GM12878 (cell line): ENCODE measurements around the gene GEMIN7. TPM values are rescaled to one million over a fixed set of nuclear protein-coding genes. Genes with fewer than 3 reads are reported as not detected.

ENCODE experiments used
- ATAC-seq: fragments of 200-7000 bp; cut with Tn5 transposase; 3 replicates; pipeline ENCODE4 v1.9.1; 2020; ENCODE audit warnings: mild to moderate bottlenecking, moderate library complexity
- BruUV-seq: library from RNA; stranded (reverse); fragments of 400-500 nt; replicated peaks from 2 replicates; lab custom pipeline; 2021; lab: Mats Ljungman, UMichigan
- CTCF ChIA-PET: fragments of 300-600 bp; sonication (Branson Sonifier 250); formaldehyde crosslinking; extraction: SDS; loops from one replicate; lab custom pipeline; 2021; ENCODE audit warnings: inconsistent platforms; lab: Yijun Ruan, JAX
- POLR2A ChIA-PET: fragments of 350-600 bp; formaldehyde crosslinking; extraction: SDS; loops from one replicate; lab custom pipeline; 2021; ENCODE audit warnings: inconsistent platforms; lab: Charles Lee
- RAD21 ChIA-PET: fragments of 300-600 bp; sonication (Branson Sonifier 250); formaldehyde crosslinking; loops from one replicate; lab custom pipeline; 2023; ENCODE audit warnings: antibody characterized with exemption; ENCODE audit not compliant: unreplicated experiment; lab: Charles Lee
- SMC1A ChIA-PET: fragments of 300-600 bp; sonication (Branson Sonifier 250); formaldehyde crosslinking; loops from one replicate; lab custom pipeline; 2023; ENCODE audit not compliant: unreplicated experiment, uncharacterized antibody; lab: Charles Lee
- DNase-seq: peaks from one replicate; pipeline ENCODE4 v3.0.0-alpha.2; 2011; ENCODE audit warnings: low read depth, low spot score
- FAIRE-seq: peaks from 3 replicates; lab custom pipeline; 2011; peaks lifted over from hg19 to GRCh38; lab: Jason Lieb, UNC
- H2AFZ ChIP-seq: 2 replicates; pipeline ENCODE4 v1.6.0; 2011; ENCODE audit warnings: low read depth, low read length, control low read depth; ENCODE audit not compliant: control insufficient read depth
- H3K27ac ChIP-seq: 2 replicates; pipeline ENCODE4 v1.5.1; 2011; ENCODE audit warnings: control low read depth; ENCODE audit not compliant: control insufficient read depth, insufficient read depth
- H3K27me3 ChIP-seq, 2 experiments: replicated peaks in 1 of 2; 2 replicates each; pipeline versions ENCODE4 v1.6.0 to v1.6.1; 2011; ENCODE audit warnings: low read length in 1 of 2; ENCODE audit not compliant: control insufficient read depth in 2 of 2, insufficient read depth in 2 of 2
- H3K36me3 ChIP-seq, 2 experiments: 2 replicates each; pipeline ENCODE4 v1.5.1; 2011; ENCODE audit warnings: low read length in 1 of 2; ENCODE audit not compliant: control insufficient read depth in 2 of 2, insufficient read depth in 2 of 2
- H3K4me1 ChIP-seq: 2 replicates; pipeline ENCODE4 v1.6.1; 2011; ENCODE audit warnings: mild to moderate bottlenecking, low read length, moderate library complexity, mixed read lengths; ENCODE audit not compliant: control insufficient read depth, insufficient read depth
- H3K4me2 ChIP-seq: 2 replicates; pipeline ENCODE4 v1.6.0; 2011; ENCODE audit warnings: control low read depth; ENCODE audit not compliant: control insufficient read depth, insufficient read depth
- H3K4me3 ChIP-seq: fragments of 200-600 bp; sonication (generic); 2 replicates; pipeline ENCODE4 v1.5.1; 2016
- H3K79me2 ChIP-seq: 2 replicates; pipeline ENCODE4 v1.6.0; 2011; ENCODE audit warnings: low read length; ENCODE audit not compliant: control insufficient read depth, insufficient read depth
- H3K9ac ChIP-seq: 2 replicates; pipeline ENCODE4 v1.8.0; 2011; ENCODE audit warnings: low read length, control low read depth, mixed read lengths; ENCODE audit not compliant: control insufficient read depth, insufficient read depth
- H3K9me3 ChIP-seq: replicated peaks from 3 replicates; pipeline ENCODE4 v1.5.1; 2011; ENCODE audit warnings: mild to moderate bottlenecking, low read length; ENCODE audit not compliant: control insufficient read depth, insufficient read depth
- H4K20me1 ChIP-seq: 2 replicates; pipeline ENCODE4 v1.6.0; 2011; ENCODE audit not compliant: control insufficient read depth, insufficient read depth
- KLF5 ChIP-seq: fragments of 450-650 bp; IDR thresholded peaks from 2 replicates; pipeline ENCODE4 v1.6.1; 2014; ENCODE audit warnings: mild to moderate bottlenecking; ENCODE audit not compliant: partially characterized antibody
- NFYB ChIP-seq: IDR thresholded peaks from 2 replicates; pipeline ENCODE4 v1.6.1; 2011; ENCODE audit warnings: low read depth, mild to moderate bottlenecking, low read length, improper control_type of control experiment, moderate library complexity; ENCODE audit not compliant: insufficient read depth
- NR2C2 ChIP-seq: IDR thresholded peaks from 2 replicates; pipeline ENCODE4 v1.6.1; 2011; ENCODE audit warnings: borderline replicate concordance, low read depth; ENCODE audit not compliant: control insufficient read depth, insufficient read length
- ZNF24 ChIP-seq: fragments of 450-650 bp; IDR thresholded peaks from 2 replicates; pipeline ENCODE4 v1.6.1; 2017; ENCODE audit warnings: antibody characterized with exemption, mild to moderate bottlenecking
- WGBS: methylation state at CpG from one replicate; pipeline ENCODE4 v1.1.6; 2016; ENCODE audit warnings: low lambda C conversion rate; ENCODE audit not compliant: insufficient replicate concordance, insufficient coverage; ENCODE audit errors: missing lambda C conversion rate; 5-methylcytosine and 5-hydroxymethylcytosine counted together
- in situ Hi-C: fragments of 300-500 bp; cut with MboI; formaldehyde crosslinking; loops from 9 replicates; pipeline ENCODE4 v1.14.3; 2018; ENCODE audit warnings: mixed read lengths
- intact Hi-C: fragments of 100-400 bp; cut with micrococcal nuclease; formaldehyde crosslinking; loops from one replicate; pipeline ENCODE4 v1.14.2; 2022; ENCODE audit not compliant: unreplicated experiment
- polyA plus RNA-seq, 11 experiments: library from polyadenylated mRNA; depleted of rRNA in 4 of 11; unstranded in 6 of 11; stranded (reverse) in 5 of 11; fragments of >200 nt; fragmentation: Nextera tagmentation in 4 of 11; fragmentation: Illumina TruSeq in 1 of 11; extraction: Ambion mirVana in 4 of 11; extraction: Trizol in 1 of 11; gene quantifications; 1 replicate in 1 of 11; 2 replicates in 10 of 11; pipeline versions ENCODE4 v1.2.1 to v1.2.3, GENCODE V29; 2011 to 2016; ENCODE audit warnings: inconsistent platforms in 2 of 11, missing spikeins in 2 of 11, low read depth in 1 of 11
- total RNA-seq, 4 experiments: library from RNA; depleted of rRNA in 3 of 4; stranded (reverse); fragments of >200 nt in 3 of 4; fragmentation: Illumina TruSeq in 1 of 4; extraction: Trizol in 1 of 4; gene quantifications; 2 replicates each; pipeline versions ENCODE4 v1.2.1 to v1.2.3, GENCODE V29; 2013 to 2021
- TF ChIP-seq, protein P1 (sequence below): fragments of 450-650 bp; IDR thresholded peaks from 2 replicates; pipeline ENCODE4 v1.6.1; 2017; ENCODE audit warnings: low read depth, mild to moderate bottlenecking, moderate library complexity
- TF ChIP-seq, protein P2 (sequence below), 3 experiments: IDR thresholded peaks in 2 of 3; conservative IDR thresholded peaks in 1 of 3; 2 replicates each; pipeline ENCODE4 v1.5.1; 2011; ENCODE audit warnings: low read depth in 3 of 3, low read length in 3 of 3, mild to moderate bottlenecking in 3 of 3, control low read depth in 2 of 3, moderate library complexity in 2 of 3, inconsistent platforms in 1 of 3, mixed read lengths in 1 of 3; ENCODE audit not compliant: control insufficient read depth in 2 of 3, insufficient read depth in 1 of 3; ENCODE audit errors: extremely low read depth in 1 of 3
- TF ChIP-seq, protein P3 (sequence below): fragments of 450-650 bp; IDR thresholded peaks from 2 replicates; pipeline ENCODE4 v1.6.1; 2016; ENCODE audit warnings: mild to moderate bottlenecking
- TF ChIP-seq, protein P4 (sequence below): fragments of 450-650 bp; IDR thresholded peaks from 2 replicates; pipeline ENCODE4 v1.6.1; 2016; ENCODE audit warnings: mild to moderate bottlenecking
- TF ChIP-seq, protein P5 (sequence below): IDR thresholded peaks from 2 replicates; pipeline ENCODE4 v1.6.1; 2012; ENCODE audit warnings: mild to moderate bottlenecking, low read depth, low read length

Gene GEMIN7
- total and polyA plus RNA-seq, 10 of the 15 experiments (the other 5 are each of a cell fraction or from before 2014, with no cell fraction given) = 21.1 to 76.7 (median 44.9) TPM

DNA sequence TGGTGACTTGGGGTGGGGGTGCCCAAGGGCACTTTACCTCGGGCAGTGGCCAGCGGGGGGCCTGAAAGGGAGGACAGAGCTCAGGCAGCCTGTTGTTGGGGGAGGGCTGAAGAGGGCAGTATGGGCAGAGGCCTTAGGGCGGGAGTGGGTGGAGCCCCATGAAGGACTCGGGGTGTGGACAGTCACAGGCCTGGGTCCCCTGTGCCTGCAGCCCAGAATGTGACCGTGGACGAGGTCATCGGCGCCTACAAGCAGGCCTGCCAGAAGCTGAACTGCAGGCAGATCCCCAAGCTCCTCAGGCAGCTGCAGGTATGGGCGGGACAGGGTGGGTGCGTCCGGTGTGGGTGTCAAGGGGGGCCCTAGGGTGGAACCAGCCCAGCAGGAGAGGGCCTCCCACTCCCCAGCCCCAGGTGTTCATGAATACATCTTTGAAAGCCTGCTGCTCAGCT is 59.3 kb downstream of the GEMIN7 start (continued):
- TF ChIP-seq, protein P1, sequence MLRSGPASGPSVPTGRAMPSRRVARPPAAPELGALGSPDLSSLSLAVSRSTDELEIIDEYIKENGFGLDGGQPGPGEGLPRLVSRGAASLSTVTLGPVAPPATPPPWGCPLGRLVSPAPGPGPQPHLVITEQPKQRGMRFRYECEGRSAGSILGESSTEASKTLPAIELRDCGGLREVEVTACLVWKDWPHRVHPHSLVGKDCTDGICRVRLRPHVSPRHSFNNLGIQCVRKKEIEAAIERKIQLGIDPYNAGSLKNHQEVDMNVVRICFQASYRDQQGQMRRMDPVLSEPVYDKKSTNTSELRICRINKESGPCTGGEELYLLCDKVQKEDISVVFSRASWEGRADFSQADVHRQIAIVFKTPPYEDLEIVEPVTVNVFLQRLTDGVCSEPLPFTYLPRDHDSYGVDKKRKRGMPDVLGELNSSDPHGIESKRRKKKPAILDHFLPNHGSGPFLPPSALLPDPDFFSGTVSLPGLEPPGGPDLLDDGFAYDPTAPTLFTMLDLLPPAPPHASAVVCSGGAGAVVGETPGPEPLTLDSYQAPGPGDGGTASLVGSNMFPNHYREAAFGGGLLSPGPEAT = no peak
- TF ChIP-seq ZNF24 = no peak
- TF ChIP-seq, protein P2, sequence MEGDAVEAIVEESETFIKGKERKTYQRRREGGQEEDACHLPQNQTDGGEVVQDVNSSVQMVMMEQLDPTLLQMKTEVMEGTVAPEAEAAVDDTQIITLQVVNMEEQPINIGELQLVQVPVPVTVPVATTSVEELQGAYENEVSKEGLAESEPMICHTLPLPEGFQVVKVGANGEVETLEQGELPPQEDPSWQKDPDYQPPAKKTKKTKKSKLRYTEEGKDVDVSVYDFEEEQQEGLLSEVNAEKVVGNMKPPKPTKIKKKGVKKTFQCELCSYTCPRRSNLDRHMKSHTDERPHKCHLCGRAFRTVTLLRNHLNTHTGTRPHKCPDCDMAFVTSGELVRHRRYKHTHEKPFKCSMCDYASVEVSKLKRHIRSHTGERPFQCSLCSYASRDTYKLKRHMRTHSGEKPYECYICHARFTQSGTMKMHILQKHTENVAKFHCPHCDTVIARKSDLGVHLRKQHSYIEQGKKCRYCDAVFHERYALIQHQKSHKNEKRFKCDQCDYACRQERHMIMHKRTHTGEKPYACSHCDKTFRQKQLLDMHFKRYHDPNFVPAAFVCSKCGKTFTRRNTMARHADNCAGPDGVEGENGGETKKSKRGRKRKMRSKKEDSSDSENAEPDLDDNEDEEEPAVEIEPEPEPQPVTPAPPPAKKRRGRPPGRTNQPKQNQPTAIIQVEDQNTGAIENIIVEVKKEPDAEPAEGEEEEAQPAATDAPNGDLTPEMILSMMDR (IDR thresholded peaks at IDR 0.05 in 2 of 3, conservative IDR thresholded peaks at IDR 0.05 in 1 of 3; ENCODE audit: control insufficient read depth in 2 of 3, extremely low read depth in 1 of 3, insufficient read depth in 1 of 3, low read depth in 3 of 3, low read length in 3 of 3) = no peak
- TF ChIP-seq, protein P3, sequence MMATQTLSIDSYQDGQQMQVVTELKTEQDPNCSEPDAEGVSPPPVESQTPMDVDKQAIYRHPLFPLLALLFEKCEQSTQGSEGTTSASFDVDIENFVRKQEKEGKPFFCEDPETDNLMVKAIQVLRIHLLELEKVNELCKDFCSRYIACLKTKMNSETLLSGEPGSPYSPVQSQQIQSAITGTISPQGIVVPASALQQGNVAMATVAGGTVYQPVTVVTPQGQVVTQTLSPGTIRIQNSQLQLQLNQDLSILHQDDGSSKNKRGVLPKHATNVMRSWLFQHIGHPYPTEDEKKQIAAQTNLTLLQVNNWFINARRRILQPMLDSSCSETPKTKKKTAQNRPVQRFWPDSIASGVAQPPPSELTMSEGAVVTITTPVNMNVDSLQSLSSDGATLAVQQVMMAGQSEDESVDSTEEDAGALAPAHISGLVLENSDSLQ = no peak
- TF ChIP-seq, all 136 proteins: peak for 0

DNA sequence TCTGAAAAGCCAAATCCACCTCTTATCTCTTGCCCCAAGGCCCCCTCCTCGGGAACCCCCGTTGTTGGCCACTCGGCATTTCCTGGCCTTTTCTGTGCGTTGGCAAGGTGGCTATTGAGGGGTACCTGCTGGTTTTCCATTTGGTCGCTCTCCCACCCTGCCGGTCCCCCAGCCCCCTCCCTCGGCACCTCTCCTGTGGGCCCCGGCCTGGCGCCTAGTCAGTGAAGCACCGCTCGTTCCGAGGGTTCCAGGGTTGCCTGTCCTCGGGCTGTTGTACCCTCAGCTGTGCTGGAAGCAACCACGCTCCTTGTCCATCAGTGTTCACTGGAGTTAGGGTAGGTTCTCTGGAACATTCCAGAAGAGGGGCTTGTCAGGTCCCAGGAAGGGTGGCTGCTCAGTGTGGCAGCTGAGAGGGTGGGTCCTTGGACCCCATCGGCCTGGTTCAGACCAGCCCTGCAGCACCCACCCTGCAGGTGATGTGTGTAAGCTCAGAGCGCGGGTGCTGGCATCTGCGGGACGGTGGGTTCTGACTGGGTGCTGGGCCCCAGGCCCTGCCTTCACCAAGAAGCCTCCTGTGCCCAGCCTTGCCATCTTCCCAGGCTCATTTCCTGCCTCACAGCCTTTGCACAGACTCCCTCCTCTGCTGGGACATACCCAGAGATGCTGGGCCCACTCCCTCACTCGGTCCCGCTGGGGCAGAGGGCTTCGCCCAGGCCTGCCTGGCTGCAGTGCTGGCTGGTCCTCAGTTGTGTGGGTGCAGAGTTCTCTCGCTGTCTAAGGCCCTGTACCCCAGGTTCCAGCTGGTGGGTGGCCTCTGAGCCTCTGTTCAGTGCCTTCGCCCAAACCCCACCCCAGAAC is 60.5 kb downstream of the GEMIN7 start:
- H2AFZ ChIP-seq = no peak overlapping the region
- H3K79me2 ChIP-seq = peaks cover 26% of the 10 kb centered on the region
- H3K27ac ChIP-seq = no peak overlapping the region
- CTCF ChIA-PET = no interaction called here
- no TSS peak for BruUV-seq
- 97% methylated on average over 24 of the region's 24 CpGs for WGBS
- H3K4me1 ChIP-seq = peaks cover 40% of the 10 kb centered on the region
- no peak overlapping the region for H3K9ac ChIP-seq
- intact Hi-C loops = loop anchor here (5.0 kb wide), 2 partner anchors 62 to 198 kb away; partner anchors contain the start of genes GEMIN7 and ZNF296
- RAD21 ChIA-PET = no interaction called here
- H3K4me3 ChIP-seq = no peak overlapping the region
- no peaks in the 10 kb centered on the region for H3K9me3 ChIP-seq
- H4K20me1 ChIP-seq = no peaks in the 10 kb centered on the region
- FAIRE-seq = no peak
- H3K27me3 ChIP-seq = no peaks in the 10 kb centered on the region
- DNase-seq = no peak
- ATAC-seq = no peak
- no peak overlapping the region for H3K4me2 ChIP-seq
- SMC1A ChIA-PET = no interaction called here
- in situ Hi-C loops = no loop called here
- POLR2A ChIA-PET = no interaction called here
- peaks cover 0 to 19% of the 10 kb centered on the region in 2 experiments; a peak in 3 of 4 replicates for H3K36me3 ChIP-seq
- TF ChIP-seq NFYB (no peak), KLF5 (no peak), NR2C2 (no peak)
- TF ChIP-seq, protein P4, sequence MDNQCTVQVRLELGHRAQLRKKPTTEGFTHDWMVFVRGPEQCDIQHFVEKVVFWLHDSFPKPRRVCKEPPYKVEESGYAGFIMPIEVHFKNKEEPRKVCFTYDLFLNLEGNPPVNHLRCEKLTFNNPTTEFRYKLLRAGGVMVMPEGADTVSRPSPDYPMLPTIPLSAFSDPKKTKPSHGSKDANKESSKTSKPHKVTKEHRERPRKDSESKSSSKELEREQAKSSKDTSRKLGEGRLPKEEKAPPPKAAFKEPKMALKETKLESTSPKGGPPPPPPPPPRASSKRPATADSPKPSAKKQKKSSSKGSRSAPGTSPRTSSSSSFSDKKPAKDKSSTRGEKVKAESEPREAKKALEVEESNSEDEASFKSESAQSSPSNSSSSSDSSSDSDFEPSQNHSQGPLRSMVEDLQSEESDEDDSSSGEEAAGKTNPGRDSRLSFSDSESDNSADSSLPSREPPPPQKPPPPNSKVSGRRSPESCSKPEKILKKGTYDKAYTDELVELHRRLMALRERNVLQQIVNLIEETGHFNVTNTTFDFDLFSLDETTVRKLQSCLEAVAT = no peak
- TF ChIP-seq, protein P5, sequence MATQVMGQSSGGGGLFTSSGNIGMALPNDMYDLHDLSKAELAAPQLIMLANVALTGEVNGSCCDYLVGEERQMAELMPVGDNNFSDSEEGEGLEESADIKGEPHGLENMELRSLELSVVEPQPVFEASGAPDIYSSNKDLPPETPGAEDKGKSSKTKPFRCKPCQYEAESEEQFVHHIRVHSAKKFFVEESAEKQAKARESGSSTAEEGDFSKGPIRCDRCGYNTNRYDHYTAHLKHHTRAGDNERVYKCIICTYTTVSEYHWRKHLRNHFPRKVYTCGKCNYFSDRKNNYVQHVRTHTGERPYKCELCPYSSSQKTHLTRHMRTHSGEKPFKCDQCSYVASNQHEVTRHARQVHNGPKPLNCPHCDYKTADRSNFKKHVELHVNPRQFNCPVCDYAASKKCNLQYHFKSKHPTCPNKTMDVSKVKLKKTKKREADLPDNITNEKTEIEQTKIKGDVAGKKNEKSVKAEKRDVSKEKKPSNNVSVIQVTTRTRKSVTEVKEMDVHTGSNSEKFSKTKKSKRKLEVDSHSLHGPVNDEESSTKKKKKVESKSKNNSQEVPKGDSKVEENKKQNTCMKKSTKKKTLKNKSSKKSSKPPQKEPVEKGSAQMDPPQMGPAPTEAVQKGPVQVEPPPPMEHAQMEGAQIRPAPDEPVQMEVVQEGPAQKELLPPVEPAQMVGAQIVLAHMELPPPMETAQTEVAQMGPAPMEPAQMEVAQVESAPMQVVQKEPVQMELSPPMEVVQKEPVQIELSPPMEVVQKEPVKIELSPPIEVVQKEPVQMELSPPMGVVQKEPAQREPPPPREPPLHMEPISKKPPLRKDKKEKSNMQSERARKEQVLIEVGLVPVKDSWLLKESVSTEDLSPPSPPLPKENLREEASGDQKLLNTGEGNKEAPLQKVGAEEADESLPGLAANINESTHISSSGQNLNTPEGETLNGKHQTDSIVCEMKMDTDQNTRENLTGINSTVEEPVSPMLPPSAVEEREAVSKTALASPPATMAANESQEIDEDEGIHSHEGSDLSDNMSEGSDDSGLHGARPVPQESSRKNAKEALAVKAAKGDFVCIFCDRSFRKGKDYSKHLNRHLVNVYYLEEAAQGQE = no peak
